Measurements from ENCODE around the gene WDR59. TPM values are rescaled to one million over a fixed set of nuclear protein-coding genes. Genes with fewer than 3 reads are reported as not detected.

The WDR59 gene
- total RNA-seq, 4 donors from 2014 or later, result 12.9 to 31.3 (median 19.5) TPM

- no peaks in the 10 kb centered on the region for H3K4me1 ChIP-seq
Measured at GRCh38 chr16:74831467-74831866, 153.5 kb downstream of the WDR59 start.

DNA sequence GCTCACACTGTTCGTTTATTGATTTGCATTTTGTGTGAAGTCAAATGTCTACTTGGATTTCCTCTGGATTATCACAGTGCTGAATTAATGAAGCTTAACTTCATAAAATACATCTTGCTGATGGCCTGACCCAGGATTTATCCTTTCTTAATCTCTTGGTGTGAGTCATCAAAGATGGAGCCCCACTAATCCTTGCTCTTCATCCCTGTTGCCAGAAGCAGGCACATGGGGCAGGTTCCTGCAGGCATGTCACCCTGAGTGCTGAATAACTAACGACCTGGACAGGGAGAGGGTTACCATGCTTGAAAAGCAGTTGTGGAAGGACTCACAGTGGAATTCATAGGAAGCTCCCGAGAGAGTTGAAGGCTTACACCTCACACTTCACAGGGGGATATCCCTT lies 154.3 kb downstream of the WDR59 start:
- intact Hi-C loops (cut with DNase I; ENCODE audit: low total_unique reads) (no loop called here), in situ Hi-C loops (cut with MboI; ENCODE audit: low sequenced_read_pairs in 4 of 4) (no loop called here)
- ATAC-seq (no peak), DNase-seq (no peak)
- H3K27ac ChIP-seq, result no peak overlapping the region
- no peaks in the 10 kb centered on the region for H3K4me1 ChIP-seq
- H3K4me3 ChIP-seq, result no peak overlapping the region
- H3K36me3 ChIP-seq, result no peaks in the 10 kb centered on the region
- no peaks in the 10 kb centered on the region for H3K27me3 ChIP-seq
- no peaks in the 10 kb centered on the region for H3K9me3 ChIP-seq
- TF ChIP-seq POLR2A (IDR thresholded peaks at IDR 0.05), result no peak
- TF ChIP-seq, protein P1, sequence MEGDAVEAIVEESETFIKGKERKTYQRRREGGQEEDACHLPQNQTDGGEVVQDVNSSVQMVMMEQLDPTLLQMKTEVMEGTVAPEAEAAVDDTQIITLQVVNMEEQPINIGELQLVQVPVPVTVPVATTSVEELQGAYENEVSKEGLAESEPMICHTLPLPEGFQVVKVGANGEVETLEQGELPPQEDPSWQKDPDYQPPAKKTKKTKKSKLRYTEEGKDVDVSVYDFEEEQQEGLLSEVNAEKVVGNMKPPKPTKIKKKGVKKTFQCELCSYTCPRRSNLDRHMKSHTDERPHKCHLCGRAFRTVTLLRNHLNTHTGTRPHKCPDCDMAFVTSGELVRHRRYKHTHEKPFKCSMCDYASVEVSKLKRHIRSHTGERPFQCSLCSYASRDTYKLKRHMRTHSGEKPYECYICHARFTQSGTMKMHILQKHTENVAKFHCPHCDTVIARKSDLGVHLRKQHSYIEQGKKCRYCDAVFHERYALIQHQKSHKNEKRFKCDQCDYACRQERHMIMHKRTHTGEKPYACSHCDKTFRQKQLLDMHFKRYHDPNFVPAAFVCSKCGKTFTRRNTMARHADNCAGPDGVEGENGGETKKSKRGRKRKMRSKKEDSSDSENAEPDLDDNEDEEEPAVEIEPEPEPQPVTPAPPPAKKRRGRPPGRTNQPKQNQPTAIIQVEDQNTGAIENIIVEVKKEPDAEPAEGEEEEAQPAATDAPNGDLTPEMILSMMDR (IDR thresholded peaks at IDR 0.05 in 4 of 5, conservative IDR thresholded peaks at IDR 0.05 in 1 of 5), result no peak

More at GRCh38 chr16:74831467-74831866, 153.5 kb downstream of the WDR59 start:
- intact Hi-C loops (cut with DNase I; ENCODE audit: low total_unique reads), result no loop called here
- TF ChIP-seq POLR2A (IDR thresholded peaks at IDR 0.05), result no peak
- TF ChIP-seq, protein P1 (IDR thresholded peaks at IDR 0.05 in 4 of 5, conservative IDR thresholded peaks at IDR 0.05 in 1 of 5), result no peak
- Histone ChIP-seq H3K9me3 (no peaks in the 10 kb centered on the region), H3K27ac (no peak overlapping the region), H3K4me3 (no peak overlapping the region), H3K36me3 (no peaks in the 10 kb centered on the region), H3K27me3 (no peaks in the 10 kb centered on the region)
- ATAC-seq (no peak), DNase-seq (no peak)
- in situ Hi-C loops (cut with MboI; ENCODE audit: low sequenced_read_pairs in 4 of 4), result no loop called here

DNA sequence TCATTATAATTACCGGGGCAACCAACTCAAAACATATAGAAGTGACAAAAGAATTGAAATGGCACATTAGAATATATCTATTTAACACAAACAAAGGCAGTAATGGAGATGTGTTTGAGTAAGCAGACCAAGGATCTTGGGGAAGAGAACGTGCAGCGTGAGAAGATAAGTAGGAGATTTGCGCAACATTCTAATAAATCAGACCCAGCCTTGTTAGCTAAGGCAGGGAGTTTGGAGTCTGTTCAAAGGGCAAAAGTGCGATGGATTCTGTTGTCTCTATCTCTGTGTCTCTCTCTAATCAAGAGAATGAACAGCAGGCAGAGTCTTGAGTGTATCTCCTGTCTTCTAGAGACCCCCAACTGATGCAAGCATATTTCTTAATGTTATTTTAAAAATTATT lies 155.3 kb downstream of the WDR59 start:
- Histone ChIP-seq H3K4me3 (no peak overlapping the region), H3K4me1 (no peaks in the 10 kb centered on the region), H3K9me3 (no peaks in the 10 kb centered on the region), H3K36me3 (no peaks in the 10 kb centered on the region), H3K27ac (no peak overlapping the region), H3K27me3 (no peaks in the 10 kb centered on the region)
- no peak for TF ChIP-seq POLR2A (IDR thresholded peaks at IDR 0.05)
- TF ChIP-seq, protein P1 (IDR thresholded peaks at IDR 0.05 in 4 of 5, conservative IDR thresholded peaks at IDR 0.05 in 1 of 5), result no peak
- intact Hi-C loops (cut with DNase I; ENCODE audit: low total_unique reads), result no loop called here
- ATAC-seq (no peak), DNase-seq (no peak)
- in situ Hi-C loops (cut with MboI; ENCODE audit: low sequenced_read_pairs in 4 of 4), result no loop called here

DNA sequence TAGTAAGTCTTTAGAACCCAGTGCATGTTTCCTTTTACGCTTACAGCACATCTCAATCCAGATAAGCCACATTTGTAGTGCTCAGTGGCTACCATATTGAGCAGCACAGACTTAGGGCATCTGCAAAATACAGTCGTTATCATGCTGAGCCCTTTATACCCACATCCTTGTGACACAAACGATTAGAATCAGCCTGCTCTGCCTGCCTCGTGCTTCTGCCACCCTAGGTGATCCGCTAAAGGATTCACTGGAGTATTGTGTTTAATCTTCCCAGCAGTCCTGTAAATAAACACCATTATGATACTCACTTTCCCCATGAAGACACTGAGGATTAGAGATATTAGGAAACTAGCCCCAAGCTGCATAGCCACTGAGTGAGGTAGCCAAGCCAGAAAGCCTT lies 159.0 kb downstream of the WDR59 start:
- intact Hi-C loops (cut with DNase I; ENCODE audit: low total_unique reads) (no loop called here), in situ Hi-C loops (cut with MboI; ENCODE audit: low sequenced_read_pairs in 4 of 4) (no loop called here)
- Histone ChIP-seq H3K4me1 (no peaks in the 10 kb centered on the region), H3K4me3 (no peak overlapping the region), H3K9me3 (no peaks in the 10 kb centered on the region), H3K27me3 (no peaks in the 10 kb centered on the region), H3K36me3 (no peaks in the 10 kb centered on the region), H3K27ac (no peak overlapping the region)
- no peak for ATAC-seq
- TF ChIP-seq, protein P1 (IDR thresholded peaks at IDR 0.05 in 4 of 5, conservative IDR thresholded peaks at IDR 0.05 in 1 of 5), result no peak
- TF ChIP-seq POLR2A (IDR thresholded peaks at IDR 0.05), result no peak
- DNase-seq, result no peak

- Histone ChIP-seq H3K4me1 (no peaks in the 10 kb centered on the region), H3K27ac (no peak overlapping the region), H3K27me3 (no peaks in the 10 kb centered on the region), H3K4me3 (no peak overlapping the region), H3K36me3 (no peaks in the 10 kb centered on the region), H3K9me3 (no peaks in the 10 kb centered on the region)
- TF ChIP-seq POLR2A (IDR thresholded peaks at IDR 0.05), result no peak
- TF ChIP-seq, protein P1 (IDR thresholded peaks at IDR 0.05 in 4 of 5, conservative IDR thresholded peaks at IDR 0.05 in 1 of 5), result no peak
- in situ Hi-C loops (cut with MboI; ENCODE audit: low sequenced_read_pairs in 4 of 4), result no loop called here
- intact Hi-C loops (cut with DNase I; ENCODE audit: low total_unique reads), result no loop called here
- DNase-seq (no peak), ATAC-seq (no peak)
Measured at GRCh38 chr16:74825016-74825415, 159.9 kb downstream of the WDR59 start.

Data from gastrocnemius medialis (tissue), 4 donors.